Endothelial cell of umbilical vein (primary cell): ENCODE data around the gene VAC14.

Experiments used
- CTCF ChIP-seq, 2 donors: IDR thresholded peaks; 1 replicate in 1 of 2; 2 replicates in 1 of 2; pipeline ENCODE4 v1.5.1; 2011; ENCODE audit warnings: low read length in 2 of 2, mild to moderate bottlenecking in 2 of 2, moderate library complexity in 2 of 2, control low read depth in 1 of 2, inconsistent platforms in 1 of 2, low read depth in 1 of 2; ENCODE audit not compliant: insufficient read depth in 1 of 2; ENCODE audit errors: extremely low read depth in 1 of 2
- EZH2 ChIP-seq: IDR thresholded peaks from 2 replicates; pipeline ENCODE4 v1.6.1; 2012; ENCODE audit warnings: borderline replicate concordance, low read depth, mild to moderate bottlenecking, moderate library complexity, low read length, inconsistent platforms; ENCODE audit not compliant: severe bottlenecking
- FOS ChIP-seq: IDR thresholded peaks from 2 replicates; pipeline ENCODE4 v1.6.1; 2011; ENCODE audit warnings: mild to moderate bottlenecking, low read length, moderate library complexity, borderline replicate concordance; ENCODE audit not compliant: insufficient read depth
- GATA2 ChIP-seq: IDR thresholded peaks from 2 replicates; pipeline ENCODE4 v1.7.0; 2011; ENCODE audit warnings: low read depth, mild to moderate bottlenecking, moderate library complexity, mixed read lengths, low read length; ENCODE audit not compliant: insufficient read length, insufficient read depth
- JUN ChIP-seq: IDR thresholded peaks from 2 replicates; pipeline ENCODE4 v1.6.1; 2011; ENCODE audit warnings: borderline replicate concordance, low read depth; ENCODE audit not compliant: insufficient read length, insufficient read depth
- MAX ChIP-seq: IDR thresholded peaks from 2 replicates; pipeline ENCODE4 v1.6.1; 2011; ENCODE audit not compliant: insufficient read depth, insufficient read length
- MYC ChIP-seq: IDR thresholded peaks from one replicate; pipeline ENCODE4 v1.6.1; 2011; ENCODE audit warnings: mild to moderate bottlenecking, low read depth, low read length
- POLR2A ChIP-seq: IDR thresholded peaks from 2 replicates; pipeline ENCODE4 v1.6.1; 2012; ENCODE audit warnings: low read depth, mild to moderate bottlenecking, control low read depth, low read length
- POLR2AphosphoS5 ChIP-seq: IDR thresholded peaks from 2 replicates; pipeline ENCODE4 v1.6.1; 2012; ENCODE audit warnings: low read depth, mild to moderate bottlenecking, control low read depth, low read length, moderate library complexity; ENCODE audit not compliant: insufficient read depth

- TF ChIP-seq POLR2AphosphoS5 = no peak
- TF ChIP-seq CTCF (IDR thresholded peaks at IDR 0.05; ENCODE audit: extremely low read depth in 1 of 2, insufficient read depth in 1 of 2, low read depth in 1 of 2, low read length in 2 of 2) = no peak
- TF ChIP-seq JUN = no peak
- TF ChIP-seq MAX = no peak
- TF ChIP-seq POLR2A = no peak
- TF ChIP-seq FOS = no peak
- TF ChIP-seq EZH2 = no peak
- TF ChIP-seq MYC = no peak
- no peak for TF ChIP-seq GATA2
Measured at GRCh38 chr16:70784692-70785555, 16.0 kb downstream of the VAC14 start.
